GM21381 (cell line): Measurements from ENCODE around the gene COQ3.

ENCODE experiments used
- ATAC-seq: cut with Tn5 transposase; IDR thresholded peaks from one replicate; pipeline ENCODE4 v1.9.1; 2021; ENCODE audit warnings: mild to moderate bottlenecking, moderate library complexity; ENCODE audit not compliant: unreplicated experiment

COQ3 gene

GRCh38 chr6:99334526-99335127 lies 59.4 kb downstream of the COQ3 start:
- ATAC-seq: peak; percentile 36

- ATAC-seq: peak; percentile 93
These were observed 60.9 kb downstream of the COQ3 start for GRCh38 chr6:99333068-99333467.

- ATAC-seq: no peak
These were observed 62.5 kb downstream of the COQ3 start for GRCh38 chr6:99331531-99331930.

- peak; percentile 59 for ATAC-seq
These were observed 63.8 kb downstream of the COQ3 start for GRCh38 chr6:99330159-99330558.

- ATAC-seq: no peak
These were observed 69.0 kb downstream of the COQ3 start for GRCh38 chr6:99324996-99325395.
